Prostate gland (tissue), 2 donors: ENCODE data around the gene MDH1.

Experiments
- POLR2A ChIP-seq: fragments of 450-650 bp; IDR thresholded peaks from one replicate; pipeline ENCODE4 v1.6.1; 2016; ENCODE audit warnings: antibody characterized with exemption, mild to moderate bottlenecking
- TF ChIP-seq, protein P1 (sequence below), 4 experiments: fragments of 200-600 bp in 2 of 4; fragments of 450-650 bp in 2 of 4; sonication (generic) in 2 of 4; IDR thresholded peaks; 1 replicate in 3 of 4; 2 replicates in 1 of 4; pipeline ENCODE4 v1.5.1; 2016 to 2019; ENCODE audit warnings: antibody characterized with exemption in 4 of 4, mild to moderate bottlenecking in 2 of 4, moderate library complexity in 2 of 4

DNA sequence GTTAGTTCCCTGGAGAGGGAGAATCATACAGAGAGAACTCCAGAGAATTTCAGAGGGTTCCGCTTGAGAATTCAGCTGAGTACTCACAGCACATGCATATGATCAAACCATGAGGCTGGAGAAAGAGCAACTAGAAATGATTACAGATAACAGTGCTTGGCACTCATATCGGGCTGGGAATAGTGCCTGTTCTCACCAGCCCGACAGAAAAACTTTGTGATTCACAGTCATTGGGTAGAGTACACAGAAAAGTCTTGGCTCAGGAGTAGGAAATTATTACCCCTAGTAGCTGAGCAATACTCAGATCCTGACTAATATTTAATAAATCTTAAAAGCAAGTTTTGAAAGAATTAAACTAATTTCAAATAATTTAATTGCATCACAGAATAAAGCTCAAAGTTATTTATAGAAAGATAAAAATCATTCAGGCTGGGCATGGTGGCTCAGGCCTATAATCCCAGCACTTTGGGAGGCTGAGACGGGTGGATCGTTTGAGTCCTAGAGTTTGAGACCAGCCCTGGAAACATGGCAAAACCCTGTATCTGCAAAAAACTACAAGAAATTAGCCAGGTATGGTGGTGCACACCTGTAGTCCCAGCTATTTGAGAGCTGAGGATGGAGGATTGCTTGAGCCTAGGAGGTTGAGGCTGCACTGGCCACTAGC, 7.3 kb upstream of the MDH1 start:
- no peak for TF ChIP-seq POLR2A
- TF ChIP-seq, protein P1, sequence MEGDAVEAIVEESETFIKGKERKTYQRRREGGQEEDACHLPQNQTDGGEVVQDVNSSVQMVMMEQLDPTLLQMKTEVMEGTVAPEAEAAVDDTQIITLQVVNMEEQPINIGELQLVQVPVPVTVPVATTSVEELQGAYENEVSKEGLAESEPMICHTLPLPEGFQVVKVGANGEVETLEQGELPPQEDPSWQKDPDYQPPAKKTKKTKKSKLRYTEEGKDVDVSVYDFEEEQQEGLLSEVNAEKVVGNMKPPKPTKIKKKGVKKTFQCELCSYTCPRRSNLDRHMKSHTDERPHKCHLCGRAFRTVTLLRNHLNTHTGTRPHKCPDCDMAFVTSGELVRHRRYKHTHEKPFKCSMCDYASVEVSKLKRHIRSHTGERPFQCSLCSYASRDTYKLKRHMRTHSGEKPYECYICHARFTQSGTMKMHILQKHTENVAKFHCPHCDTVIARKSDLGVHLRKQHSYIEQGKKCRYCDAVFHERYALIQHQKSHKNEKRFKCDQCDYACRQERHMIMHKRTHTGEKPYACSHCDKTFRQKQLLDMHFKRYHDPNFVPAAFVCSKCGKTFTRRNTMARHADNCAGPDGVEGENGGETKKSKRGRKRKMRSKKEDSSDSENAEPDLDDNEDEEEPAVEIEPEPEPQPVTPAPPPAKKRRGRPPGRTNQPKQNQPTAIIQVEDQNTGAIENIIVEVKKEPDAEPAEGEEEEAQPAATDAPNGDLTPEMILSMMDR (IDR thresholded peaks at IDR 0.05), result no peak
